Fibroblast of the aortic adventitia (primary cell): ENCODE results near the gene ACOT7. TPM values are rescaled to one million over a fixed set of nuclear protein-coding genes. Genes with fewer than 3 reads are reported as not detected.
"Not testable (repeated sequence)": the region's sequence is repeated elsewhere in the genome, so short reads cannot be mapped to it uniquely, and the experiment has no call there.

Experiments
- DNase-seq: peaks from one replicate; pipeline ENCODE4 v3.0.0-alpha.2; 2010; ENCODE audit warnings: low read depth
- H3K4me3 ChIP-seq: 2 replicates; pipeline ENCODE4 v1.5.1; 2011; ENCODE audit warnings: low read depth, mild to moderate bottlenecking, control low read depth, low read length, moderate library complexity
- CTCF ChIP-seq: IDR thresholded peaks from 2 replicates; pipeline ENCODE4 v1.5.1; 2011; ENCODE audit warnings: mild to moderate bottlenecking, low read length, control low read depth, inconsistent platforms; ENCODE audit not compliant: insufficient read depth
- total RNA-seq: library from RNA; depleted of rRNA; stranded (reverse); fragments of >200 nt; gene quantifications from 2 replicates; pipeline ENCODE4 v1.2.3, GENCODE V29; 2012; ENCODE audit warnings: low replicate concordance

The ACOT7 gene
- total RNA-seq, 1 donor = 16.0 TPM

- H3K4me3 ChIP-seq = no peak overlapping the region
- TF ChIP-seq CTCF = no peak
- no peak for DNase-seq
These were observed 9.4 kb downstream of the ACOT7 start for GRCh38 chr1:6384135-6384534.

- TF ChIP-seq CTCF = no peak
- DNase-seq = no peak
- H3K4me3 ChIP-seq = no peak overlapping the region
These were observed 13.5 kb downstream of the ACOT7 start for GRCh38 chr1:6380037-6380436.

GRCh38 chr1:6378096-6378746 lies 15.3 kb downstream of the ACOT7 start:
- H3K4me3 ChIP-seq = no peak overlapping the region
- no peak for DNase-seq
- no peak for TF ChIP-seq CTCF

GRCh38 chr1:6373961-6374720 lies 19.4 kb downstream of the ACOT7 start:
- no peak overlapping the region for H3K4me3 ChIP-seq
- no peak for TF ChIP-seq CTCF
- no peak for DNase-seq

- not testable (repeated sequence) for H3K4me3 ChIP-seq, DNase-seq
These were observed 21.3 kb downstream of the ACOT7 start for GRCh38 chr1:6372236-6372635.

GRCh38 chr1:6370006-6370405 lies 23.6 kb downstream of the ACOT7 start:
- no peak for DNase-seq
- no peak for TF ChIP-seq CTCF
- H3K4me3 ChIP-seq = no peak overlapping the region

- no peak for DNase-seq
- no peak overlapping the region for H3K4me3 ChIP-seq
- TF ChIP-seq CTCF = no peak
These were observed 26.1 kb downstream of the ACOT7 start for GRCh38 chr1:6367381-6368012.
